H9 (cell line): ENCODE results near the gene ARHGAP22. TPM values are rescaled to one million over a fixed set of nuclear protein-coding genes. Genes with fewer than 3 reads are reported as not detected.

Experiments used
- DNase-seq: peaks from one replicate; pipeline ENCODE4 v3.0.0-alpha.2; 2017
- H2AFZ ChIP-seq: one replicate; pipeline ENCODE4 v1.6.1; 2013; ENCODE audit warnings: mild to moderate bottlenecking, low read length, control low read depth, moderate library complexity
- H2AK5ac ChIP-seq: 2 replicates; pipeline ENCODE4 v1.6.1; 2013; ENCODE audit warnings: low read length, control low read depth, mixed read lengths; ENCODE audit not compliant: insufficient read length
- H2BK120ac ChIP-seq: one replicate; pipeline ENCODE4 v1.6.1; 2013; ENCODE audit warnings: low read depth, mild to moderate bottlenecking, low read length, control low read depth, inconsistent platforms; ENCODE audit not compliant: poor library complexity, severe bottlenecking
- H2BK12ac ChIP-seq: 2 replicates; pipeline ENCODE4 v1.6.1; 2013; ENCODE audit warnings: low read length, control low read depth, mixed read lengths, low read depth; ENCODE audit not compliant: insufficient read length
- H2BK15ac ChIP-seq: 2 replicates; pipeline ENCODE4 v1.6.1; 2013; ENCODE audit warnings: low read depth, low read length, control low read depth
- H2BK20ac ChIP-seq: one replicate; pipeline ENCODE4 v1.6.1; 2013; ENCODE audit warnings: low read depth, mild to moderate bottlenecking, low read length, control low read depth, inconsistent platforms; ENCODE audit not compliant: poor library complexity, severe bottlenecking
- H2BK5ac ChIP-seq: 2 replicates; pipeline ENCODE4 v1.6.1; 2013; ENCODE audit warnings: low read length, control low read depth, mixed read lengths; ENCODE audit not compliant: insufficient read length
- H3K14ac ChIP-seq: 2 replicates; pipeline ENCODE4 v1.6.1; 2013; ENCODE audit warnings: low read length, control low read depth; ENCODE audit not compliant: insufficient read depth
- H3K18ac ChIP-seq: 2 replicates; pipeline ENCODE4 v1.6.1; 2013; ENCODE audit warnings: low read depth, mild to moderate bottlenecking, mixed read lengths, low read length, control low read depth; ENCODE audit not compliant: insufficient read length
- H3K23ac ChIP-seq: 2 replicates; pipeline ENCODE4 v1.6.1; 2013; ENCODE audit warnings: low read length, control low read depth, mixed read lengths, low read depth; ENCODE audit not compliant: insufficient read length
- H3K23me2 ChIP-seq: 2 replicates; pipeline ENCODE4 v1.6.1; 2013; ENCODE audit warnings: low read depth, mild to moderate bottlenecking, mixed read lengths, low read length, control low read depth; ENCODE audit not compliant: insufficient read length, poor library complexity, severe bottlenecking
- H3K27ac ChIP-seq: 2 replicates; pipeline ENCODE4 v1.5.1; 2013; ENCODE audit warnings: low read length, control low read depth, mixed read lengths, low read depth; ENCODE audit not compliant: insufficient read length
- H3K27me3 ChIP-seq: 2 replicates; pipeline ENCODE4 v1.6.1; 2013; ENCODE audit warnings: low read length, control low read depth, inconsistent platforms; ENCODE audit not compliant: insufficient read depth
- H3K4ac ChIP-seq: 2 replicates; pipeline ENCODE4 v1.6.1; 2013; ENCODE audit warnings: low read depth, mild to moderate bottlenecking, control low read depth, inconsistent platforms, low read length, moderate library complexity
- H3K4me1 ChIP-seq: 2 replicates; pipeline ENCODE4 v1.6.1; 2013; ENCODE audit warnings: low read length, control low read depth, inconsistent platforms; ENCODE audit not compliant: insufficient read depth
- H3K4me2 ChIP-seq: 2 replicates; pipeline ENCODE4 v1.6.1; 2013; ENCODE audit warnings: low read length, control low read depth, mixed read lengths; ENCODE audit not compliant: insufficient read length, insufficient read depth
- H3K56ac ChIP-seq: 2 replicates; pipeline ENCODE4 v1.6.1; 2013; ENCODE audit warnings: low read depth, mild to moderate bottlenecking, mixed read lengths, low read length, control low read depth; ENCODE audit not compliant: insufficient read length
- H3K79me1 ChIP-seq: 2 replicates; pipeline ENCODE4 v1.6.1; 2013; ENCODE audit warnings: low read depth, mild to moderate bottlenecking, moderate library complexity, low read length, control low read depth, inconsistent platforms; ENCODE audit not compliant: insufficient read depth, poor library complexity, severe bottlenecking
- H3K79me2 ChIP-seq: 2 replicates; pipeline ENCODE4 v1.6.1; 2013; ENCODE audit warnings: low read length, control low read depth, inconsistent platforms; ENCODE audit not compliant: insufficient read depth
- H3K9ac ChIP-seq: 2 replicates; pipeline ENCODE4 v1.6.1; 2013; ENCODE audit warnings: low read length, control low read depth, mixed read lengths; ENCODE audit not compliant: insufficient read length; ENCODE audit errors: extremely low read depth
- H3K9me3 ChIP-seq: one replicate; pipeline ENCODE4 v1.6.1; 2013; ENCODE audit warnings: low read depth, low read length, inconsistent platforms; ENCODE audit not compliant: control insufficient read depth
- H3T11ph ChIP-seq: one replicate; pipeline ENCODE4 v1.6.1; 2013; ENCODE audit warnings: mild to moderate bottlenecking, low read length, control low read depth, inconsistent platforms
- H4K20me1 ChIP-seq: one replicate; pipeline ENCODE4 v1.6.1; 2013; ENCODE audit not compliant: control insufficient read depth, insufficient read length, insufficient read depth
- H4K5ac ChIP-seq: 2 replicates; pipeline ENCODE4 v1.6.1; 2013; ENCODE audit warnings: low read depth, mild to moderate bottlenecking, mixed read lengths, low read length, control low read depth; ENCODE audit not compliant: insufficient read length
- H4K8ac ChIP-seq: replicated peaks from 2 replicates; pipeline ENCODE4 v1.6.1; 2013; ENCODE audit warnings: low read length, control low read depth, mixed read lengths, low read depth; ENCODE audit not compliant: insufficient read length
- H4K91ac ChIP-seq: 2 replicates; pipeline ENCODE4 v1.6.1; 2013; ENCODE audit warnings: low read depth, mild to moderate bottlenecking, moderate library complexity, mixed read lengths, low read length, control low read depth; ENCODE audit not compliant: insufficient read length
- H3K27ac Mint-ChIP-seq, 3 experiments: 2 replicates in 2 of 3; 3 replicates in 1 of 3; pipeline ENCODE4 v1.8.0; 2020 to 2021; ENCODE audit warnings: mixed read lengths in 3 of 3, mild to moderate bottlenecking in 1 of 3, moderate library complexity in 1 of 3
- H3K27me3 Mint-ChIP-seq: 2 replicates; pipeline ENCODE4 v1.8.0; 2021; ENCODE audit warnings: low read depth, mild to moderate bottlenecking, moderate library complexity, mixed read lengths
- H3K36me3 Mint-ChIP-seq, 3 experiments: 2 replicates in 2 of 3; 3 replicates in 1 of 3; pipeline ENCODE4 v1.8.0; 2020 to 2021; ENCODE audit warnings: low read depth in 3 of 3, mixed read lengths in 3 of 3; ENCODE audit not compliant: insufficient read depth in 1 of 3
- H3K4me1 Mint-ChIP-seq, 2 experiments: 2 replicates each; pipeline ENCODE4 v1.8.0; 2020; ENCODE audit warnings: mixed read lengths in 2 of 2
- H3K4me3 Mint-ChIP-seq, 2 experiments: 2 replicates in 1 of 2; 3 replicates in 1 of 2; pipeline ENCODE4 v1.8.0; 2020 to 2021; ENCODE audit warnings: mild to moderate bottlenecking in 2 of 2, mixed read lengths in 2 of 2, moderate library complexity in 1 of 2
- H3K9me3 Mint-ChIP-seq, 2 experiments: 2 replicates in 1 of 2; 3 replicates in 1 of 2; pipeline ENCODE4 v1.8.0; 2020; ENCODE audit warnings: mild to moderate bottlenecking in 2 of 2, mixed read lengths in 2 of 2, moderate library complexity in 1 of 2
- WGBS: extraction: QIAGEN DNeasy Blood & Tissue Kit; methylation state at CpG from one replicate; pipeline ENCODE4 v1.1.7; 2013; ENCODE audit warnings: missing lambda C conversion rate, low lambda C conversion rate, mixed read lengths; ENCODE audit not compliant: insufficient read length; ENCODE audit errors: extremely low coverage; 5-methylcytosine and 5-hydroxymethylcytosine counted together
- total RNA-seq: library from RNA; stranded (reverse); gene quantifications from 2 replicates; pipeline ENCODE4 v1.2.1, GENCODE V29; 2021
- TF ChIP-seq, protein P1 (sequence below): fragments of 200-600 bp; sonication (generic); conservative IDR thresholded peaks from 3 replicates; pipeline ENCODE4 v1.8.0; 2021; ENCODE audit warnings: antibody characterized with exemption, mild to moderate bottlenecking

Gene ARHGAP22
- total RNA-seq, 1 experiment from 2014 or later = 7.4 TPM

DNA sequence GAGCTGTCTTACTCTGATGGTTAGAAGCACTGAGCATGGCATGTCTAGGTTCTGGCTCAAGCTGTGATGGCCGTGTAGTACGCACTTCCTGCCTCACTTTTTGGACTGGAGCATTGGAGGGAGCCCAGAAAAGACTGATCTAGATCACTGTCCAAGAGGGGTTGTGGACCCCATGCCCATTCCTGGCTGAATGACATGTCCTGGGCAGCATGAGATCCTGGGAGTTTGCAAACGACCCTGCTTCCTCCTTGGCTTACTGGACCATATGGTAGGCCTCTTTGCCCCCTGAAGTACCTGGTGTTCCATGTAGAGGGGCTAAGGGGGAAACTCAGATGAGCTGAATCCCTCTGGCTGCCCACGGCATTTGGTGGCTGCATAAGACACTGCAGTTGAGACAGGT, 36.7 kb downstream of the ARHGAP22 start:
- no peak overlapping the region for H2BK20ac ChIP-seq

More for the DNA sequence above, 36.7 kb downstream of the ARHGAP22 start:
- no peak overlapping the region for H3K14ac ChIP-seq
- no peak overlapping the region for H4K91ac ChIP-seq
- H2AFZ ChIP-seq = no peak overlapping the region
- no peak overlapping the region for H4K8ac ChIP-seq
- TF ChIP-seq, protein P1, sequence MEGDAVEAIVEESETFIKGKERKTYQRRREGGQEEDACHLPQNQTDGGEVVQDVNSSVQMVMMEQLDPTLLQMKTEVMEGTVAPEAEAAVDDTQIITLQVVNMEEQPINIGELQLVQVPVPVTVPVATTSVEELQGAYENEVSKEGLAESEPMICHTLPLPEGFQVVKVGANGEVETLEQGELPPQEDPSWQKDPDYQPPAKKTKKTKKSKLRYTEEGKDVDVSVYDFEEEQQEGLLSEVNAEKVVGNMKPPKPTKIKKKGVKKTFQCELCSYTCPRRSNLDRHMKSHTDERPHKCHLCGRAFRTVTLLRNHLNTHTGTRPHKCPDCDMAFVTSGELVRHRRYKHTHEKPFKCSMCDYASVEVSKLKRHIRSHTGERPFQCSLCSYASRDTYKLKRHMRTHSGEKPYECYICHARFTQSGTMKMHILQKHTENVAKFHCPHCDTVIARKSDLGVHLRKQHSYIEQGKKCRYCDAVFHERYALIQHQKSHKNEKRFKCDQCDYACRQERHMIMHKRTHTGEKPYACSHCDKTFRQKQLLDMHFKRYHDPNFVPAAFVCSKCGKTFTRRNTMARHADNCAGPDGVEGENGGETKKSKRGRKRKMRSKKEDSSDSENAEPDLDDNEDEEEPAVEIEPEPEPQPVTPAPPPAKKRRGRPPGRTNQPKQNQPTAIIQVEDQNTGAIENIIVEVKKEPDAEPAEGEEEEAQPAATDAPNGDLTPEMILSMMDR = no peak
- no peaks in the 10 kb centered on the region for H3K79me2 ChIP-seq
- no peak overlapping the region for H3K18ac ChIP-seq
- H3K4ac ChIP-seq = no peak overlapping the region
- Mint-ChIP-seq H3K36me3 (no peaks in the 10 kb centered on the region; a peak in 2 of 7 replicates), H3K27me3 (peaks cover 8% of the 10 kb centered on the region; the same call in 1 of the 2 replicates), H3K4me3 (no peak overlapping the region), H3K27ac (no peak overlapping the region; a peak in 1 of 7 replicates), H3K4me1 (no peaks in the 10 kb centered on the region), H3K9me3 (no peaks in the 10 kb centered on the region)
- H2BK5ac ChIP-seq = no peak overlapping the region
- H3K23ac ChIP-seq = no peak overlapping the region
- DNase-seq = peak; percentile 2
- no peaks in the 10 kb centered on the region for H3K9me3 ChIP-seq
- H4K5ac ChIP-seq = no peak overlapping the region
- no peak overlapping the region for H2BK15ac ChIP-seq
- no peak overlapping the region for H3K56ac ChIP-seq
- no peaks in the 10 kb centered on the region for H3K4me1 ChIP-seq
- no peaks in the 10 kb centered on the region for H4K20me1 ChIP-seq
- no CpG with 5 or more reads among the region's 4 CpGs for WGBS
- H3K23me2 ChIP-seq = no peaks in the 10 kb centered on the region
- no peak overlapping the region for H3T11ph ChIP-seq
- no peak overlapping the region for H2BK120ac ChIP-seq
- H3K79me1 ChIP-seq = no peaks in the 10 kb centered on the region
- no peak overlapping the region for H3K27ac ChIP-seq
- H2AK5ac ChIP-seq = no peak overlapping the region
- H3K4me2 ChIP-seq = no peak overlapping the region
- H3K27me3 ChIP-seq = no peaks in the 10 kb centered on the region
- no peak overlapping the region for H3K9ac ChIP-seq
- H2BK12ac ChIP-seq = no peak overlapping the region
